Neural progenitor cell (in vitro differentiated cells): ENCODE results near the gene DIDO1.

Experiments used
- EZH2 ChIP-seq: fragments of 200-600 bp; sonication (generic); IDR thresholded peaks from 2 replicates; pipeline ENCODE4 v1.6.1; 2017; ENCODE audit warnings: antibody characterized with exemption, mild to moderate bottlenecking, moderate library complexity
- TF ChIP-seq, protein P1 (sequence below): fragments of 200-600 bp; sonication (generic); IDR thresholded peaks from 2 replicates; pipeline ENCODE4 v1.5.1; 2017; ENCODE audit warnings: antibody characterized with exemption, mild to moderate bottlenecking

DNA sequence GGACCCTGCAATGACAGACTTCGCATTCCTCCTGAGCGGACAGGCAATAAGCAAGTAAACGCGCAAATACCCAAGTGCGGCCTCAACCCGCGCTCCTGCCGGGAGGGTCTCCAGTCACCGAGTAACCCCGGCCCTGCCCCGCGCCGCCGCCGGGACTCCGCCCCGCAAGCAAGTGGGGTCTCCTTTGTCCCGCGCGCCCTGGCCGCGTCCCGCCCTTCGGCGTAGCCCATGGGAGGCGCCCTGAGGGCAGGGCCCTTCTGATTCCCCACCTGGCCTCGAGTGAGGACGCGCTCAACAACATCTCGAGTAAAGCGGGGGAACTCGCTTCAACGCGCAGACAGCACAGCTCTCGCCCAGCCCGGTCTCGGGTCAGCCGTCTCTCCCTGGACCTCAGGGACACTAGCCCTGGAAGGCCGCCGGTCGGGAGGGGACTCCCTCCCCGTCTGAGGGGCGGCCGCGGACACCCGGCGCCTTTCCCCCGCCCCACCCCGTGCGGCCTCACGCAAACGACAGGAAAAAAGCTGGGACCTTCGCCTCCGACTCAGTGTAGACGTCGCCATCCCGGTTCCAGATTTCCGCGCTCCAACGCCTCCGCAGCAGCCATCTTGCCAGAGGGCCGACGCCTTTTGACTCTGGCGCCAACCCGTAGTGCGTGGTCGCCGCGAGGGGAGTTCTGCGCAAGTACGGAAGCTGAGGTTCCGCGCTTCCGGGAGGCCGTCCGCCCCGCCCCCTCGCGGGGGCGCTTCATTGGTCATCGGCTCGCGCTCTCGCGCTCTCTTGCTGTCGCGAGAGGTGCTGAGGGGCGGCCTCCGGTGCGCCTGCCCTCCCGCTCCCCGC lies 11.2 kb upstream of the DIDO1 start:
- TF ChIP-seq, protein P1, sequence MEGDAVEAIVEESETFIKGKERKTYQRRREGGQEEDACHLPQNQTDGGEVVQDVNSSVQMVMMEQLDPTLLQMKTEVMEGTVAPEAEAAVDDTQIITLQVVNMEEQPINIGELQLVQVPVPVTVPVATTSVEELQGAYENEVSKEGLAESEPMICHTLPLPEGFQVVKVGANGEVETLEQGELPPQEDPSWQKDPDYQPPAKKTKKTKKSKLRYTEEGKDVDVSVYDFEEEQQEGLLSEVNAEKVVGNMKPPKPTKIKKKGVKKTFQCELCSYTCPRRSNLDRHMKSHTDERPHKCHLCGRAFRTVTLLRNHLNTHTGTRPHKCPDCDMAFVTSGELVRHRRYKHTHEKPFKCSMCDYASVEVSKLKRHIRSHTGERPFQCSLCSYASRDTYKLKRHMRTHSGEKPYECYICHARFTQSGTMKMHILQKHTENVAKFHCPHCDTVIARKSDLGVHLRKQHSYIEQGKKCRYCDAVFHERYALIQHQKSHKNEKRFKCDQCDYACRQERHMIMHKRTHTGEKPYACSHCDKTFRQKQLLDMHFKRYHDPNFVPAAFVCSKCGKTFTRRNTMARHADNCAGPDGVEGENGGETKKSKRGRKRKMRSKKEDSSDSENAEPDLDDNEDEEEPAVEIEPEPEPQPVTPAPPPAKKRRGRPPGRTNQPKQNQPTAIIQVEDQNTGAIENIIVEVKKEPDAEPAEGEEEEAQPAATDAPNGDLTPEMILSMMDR: no peak
- no peak for TF ChIP-seq EZH2
